ENCODE results near the gene ANG.
"Not testable (repeated sequence)": the region's sequence is repeated elsewhere in the genome, so short reads cannot be mapped to it uniquely, and the experiment has no call there.

Gene ANG

GRCh38 chr14:20699931-20700330, 11.4 kb downstream of the ANG start:
- no peak for DNase-seq

- DNase-seq: not testable (repeated sequence)
Observed at GRCh38 chr14:20700965-20701364, 12.4 kb downstream of the ANG start.

- no peak for DNase-seq
Observed at GRCh38 chr14:20706657-20707355, 18.2 kb downstream of the ANG start.

- DNase-seq: no peak
Observed at GRCh38 chr14:20707622-20708021, 19.1 kb downstream of the ANG start.

- no peak for DNase-seq
Observed at GRCh38 chr14:20711261-20711660, 22.7 kb downstream of the ANG start.

- DNase-seq: no peak
Observed at GRCh38 chr14:20711685-20712084, 23.1 kb downstream of the ANG start.

GRCh38 chr14:20712904-20713303, 24.3 kb downstream of the ANG start:
- no peak for DNase-seq

- no peak for DNase-seq
Observed at GRCh38 chr14:20714593-20715250, 26.2 kb downstream of the ANG start.

- DNase-seq: no peak
Observed at GRCh38 chr14:20719777-20720176, 31.2 kb downstream of the ANG start.

GRCh38 chr14:20720741-20721140, 32.2 kb downstream of the ANG start:
- DNase-seq: no peak

GRCh38 chr14:20722016-20722415, 33.5 kb downstream of the ANG start:
- no peak for DNase-seq

GRCh38 chr14:20723488-20723887, 34.9 kb downstream of the ANG start:
- DNase-seq: no peak

GRCh38 chr14:20726121-20726520, 37.6 kb downstream of the ANG start:
- not testable (repeated sequence) for DNase-seq

- DNase-seq: no peak
Observed at GRCh38 chr14:20726531-20726930, 38.0 kb downstream of the ANG start.

GRCh38 chr14:20730891-20731290, 42.3 kb downstream of the ANG start:
- no peak for DNase-seq

GRCh38 chr14:20732477-20732876, 43.9 kb downstream of the ANG start:
- DNase-seq: no peak

- DNase-seq: no peak
Observed at GRCh38 chr14:20732979-20733635, 44.5 kb downstream of the ANG start.

GRCh38 chr14:20733684-20734429, 45.3 kb downstream of the ANG start:
- DNase-seq: no peak

- no peak for DNase-seq
Observed at GRCh38 chr14:20734430-20734806, 45.9 kb downstream of the ANG start.

- DNase-seq: not testable (repeated sequence)
Observed at GRCh38 chr14:20738292-20738691, 49.7 kb downstream of the ANG start.

GRCh38 chr14:20742132-20742531, 53.6 kb downstream of the ANG start:
- no peak for DNase-seq

GRCh38 chr14:20743556-20743955, 55.0 kb downstream of the ANG start:
- no peak for DNase-seq

Data from NCI-H345 (cell line).